Loucy (cell line): ENCODE measurements around the gene PCCB.

ENCODE experiments used
- H2AFZ ChIP-seq: fragments of 200-600 bp; sonication (generic); 2 replicates; pipeline ENCODE4 v1.6.0; 2016; ENCODE audit warnings: antibody characterized with exemption, mild to moderate bottlenecking, low read length, moderate library complexity
- H3F3A ChIP-seq: fragments of 200-600 bp; 2 replicates; pipeline ENCODE4 v1.6.0; 2016; ENCODE audit warnings: antibody characterized with exemption, low read depth, mild to moderate bottlenecking
- H3K27me3 ChIP-seq: fragments of 200-600 bp; sonication (generic); 2 replicates; pipeline ENCODE4 v1.6.1; 2014; ENCODE audit warnings: low read length, mild to moderate bottlenecking; ENCODE audit not compliant: insufficient read depth, poor library complexity, severe bottlenecking
- H3K36me3 ChIP-seq: fragments of 200-600 bp; sonication (generic); 2 replicates; pipeline ENCODE4 v1.6.1; 2016; ENCODE audit warnings: low read length; ENCODE audit not compliant: insufficient read depth
- H3K4me1 ChIP-seq: fragments of 200-600 bp; sonication (generic); 2 replicates; pipeline ENCODE4 v1.5.1; 2014; ENCODE audit warnings: low read length, mild to moderate bottlenecking; ENCODE audit not compliant: insufficient read depth, poor library complexity, severe bottlenecking
- H3K4me2 ChIP-seq: fragments of 200-600 bp; sonication (generic); 2 replicates; pipeline ENCODE4 v1.6.0; 2014; ENCODE audit warnings: antibody characterized with exemption, low read length, low read depth, mild to moderate bottlenecking; ENCODE audit not compliant: poor library complexity, severe bottlenecking
- H3K4me3 ChIP-seq: fragments of 200-600 bp; sonication (generic); 2 replicates; pipeline ENCODE4 v1.5.1; 2014; ENCODE audit warnings: low read length, mild to moderate bottlenecking, mixed read lengths; ENCODE audit not compliant: poor library complexity, severe bottlenecking
- H3K79me2 ChIP-seq: fragments of 200-600 bp; sonication (generic); 2 replicates; pipeline ENCODE4 v1.6.1; 2014; ENCODE audit warnings: low read length; ENCODE audit not compliant: insufficient read depth
- H3K9ac ChIP-seq: fragments of 200-600 bp; sonication (generic); 2 replicates; pipeline ENCODE4 v1.6.0; 2014; ENCODE audit warnings: mild to moderate bottlenecking, low read depth, low read length, moderate library complexity; ENCODE audit not compliant: poor library complexity, severe bottlenecking
- H3K9me2 ChIP-seq: fragments of 200-600 bp; sonication (generic); replicated peaks from 2 replicates; pipeline ENCODE4 v1.6.1; 2016; ENCODE audit warnings: low read depth, low read length, mixed read lengths
- H3K9me3 ChIP-seq: fragments of 200-600 bp; sonication (generic); 2 replicates; pipeline ENCODE4 v1.6.1; 2014; ENCODE audit warnings: mild to moderate bottlenecking, antibody characterized with exemption, low read length, low read depth; ENCODE audit not compliant: insufficient read depth
- H4K20me1 ChIP-seq: fragments of 200-600 bp; sonication (generic); 2 replicates; pipeline ENCODE4 v1.6.0; 2014; ENCODE audit warnings: antibody characterized with exemption, low read length, mild to moderate bottlenecking; ENCODE audit not compliant: insufficient read depth, poor library complexity, severe bottlenecking
- EZH2phosphoT487 ChIP-seq: fragments of 200-600 bp; IDR thresholded peaks from 2 replicates; pipeline ENCODE4 v1.6.1; 2018; ENCODE audit warnings: antibody characterized with exemption, mild to moderate bottlenecking, moderate library complexity, borderline replicate concordance
- TF ChIP-seq, protein P1 (sequence below): fragments of 200-600 bp; sonication (generic); conservative IDR thresholded peaks from 2 replicates; pipeline ENCODE4 v1.5.1; 2014; ENCODE audit warnings: mild to moderate bottlenecking, antibody characterized with exemption, low read length

PCCB gene

DNA sequence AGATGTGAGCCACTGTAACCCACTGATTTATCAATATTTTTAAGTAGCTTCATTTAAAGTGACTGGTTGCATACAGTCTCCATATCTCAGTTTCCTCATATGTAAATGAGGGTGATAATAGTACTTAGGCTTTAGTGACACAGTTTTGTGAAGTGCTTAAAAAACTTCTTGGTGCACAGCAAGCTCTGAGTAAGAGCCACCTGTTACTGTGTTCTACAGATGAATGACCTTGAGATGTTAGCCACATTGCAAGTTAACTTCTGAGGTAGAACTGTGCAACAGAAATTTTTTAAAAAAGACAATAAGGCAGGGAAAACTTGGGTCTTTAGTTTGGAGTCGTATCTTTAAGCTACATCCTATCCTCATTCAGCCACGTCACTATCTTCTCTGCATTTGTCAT lies 43.1 kb downstream of the PCCB start:
- Histone ChIP-seq H3K9ac (no peak overlapping the region), H3K36me3 (peaks cover 42% of the 10 kb centered on the region; the same call in 1 of the 2 replicates), H4K20me1 (no peaks in the 10 kb centered on the region), H3K79me2 (no peaks in the 10 kb centered on the region), H3K9me2 (no peaks in the 10 kb centered on the region), H2AFZ (no peak overlapping the region), H3K4me1 (no peaks in the 10 kb centered on the region), H3K4me2 (no peak overlapping the region), H3K27me3 (no peaks in the 10 kb centered on the region), H3K9me3 (no peaks in the 10 kb centered on the region), H3K4me3 (no peak overlapping the region), H3F3A (no peaks in the 10 kb centered on the region)
- TF ChIP-seq, protein P1, sequence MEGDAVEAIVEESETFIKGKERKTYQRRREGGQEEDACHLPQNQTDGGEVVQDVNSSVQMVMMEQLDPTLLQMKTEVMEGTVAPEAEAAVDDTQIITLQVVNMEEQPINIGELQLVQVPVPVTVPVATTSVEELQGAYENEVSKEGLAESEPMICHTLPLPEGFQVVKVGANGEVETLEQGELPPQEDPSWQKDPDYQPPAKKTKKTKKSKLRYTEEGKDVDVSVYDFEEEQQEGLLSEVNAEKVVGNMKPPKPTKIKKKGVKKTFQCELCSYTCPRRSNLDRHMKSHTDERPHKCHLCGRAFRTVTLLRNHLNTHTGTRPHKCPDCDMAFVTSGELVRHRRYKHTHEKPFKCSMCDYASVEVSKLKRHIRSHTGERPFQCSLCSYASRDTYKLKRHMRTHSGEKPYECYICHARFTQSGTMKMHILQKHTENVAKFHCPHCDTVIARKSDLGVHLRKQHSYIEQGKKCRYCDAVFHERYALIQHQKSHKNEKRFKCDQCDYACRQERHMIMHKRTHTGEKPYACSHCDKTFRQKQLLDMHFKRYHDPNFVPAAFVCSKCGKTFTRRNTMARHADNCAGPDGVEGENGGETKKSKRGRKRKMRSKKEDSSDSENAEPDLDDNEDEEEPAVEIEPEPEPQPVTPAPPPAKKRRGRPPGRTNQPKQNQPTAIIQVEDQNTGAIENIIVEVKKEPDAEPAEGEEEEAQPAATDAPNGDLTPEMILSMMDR: no peak
- TF ChIP-seq EZH2phosphoT487: no peak

DNA sequence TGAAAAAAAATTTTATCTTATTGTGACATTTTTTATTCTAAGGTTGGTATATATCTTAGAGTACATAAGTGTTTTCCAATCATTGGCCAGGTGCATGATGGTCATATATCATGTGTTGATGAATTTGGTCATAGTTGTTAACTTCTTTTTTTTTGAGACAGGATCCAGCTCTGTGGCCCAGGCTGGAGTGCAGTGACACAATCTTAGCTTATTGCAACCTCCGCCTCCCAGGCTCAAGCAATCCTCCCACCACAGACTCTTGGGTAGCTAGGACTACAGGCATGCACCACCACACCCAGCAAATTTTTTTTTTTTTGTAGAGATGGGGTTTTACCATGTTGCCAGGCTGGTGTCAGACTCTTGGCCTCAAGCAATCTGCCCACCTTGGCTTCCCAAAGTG lies 44.0 kb downstream of the PCCB start:
- TF ChIP-seq, protein P1: no peak
- no peak for TF ChIP-seq EZH2phosphoT487
- Histone ChIP-seq H4K20me1 (no peaks in the 10 kb centered on the region), H3F3A (no peaks in the 10 kb centered on the region; the same call in 1 of the 2 replicates), H3K27me3 (no peaks in the 10 kb centered on the region), H3K9me2 (no peaks in the 10 kb centered on the region), H3K4me3 (no peak overlapping the region), H3K4me2 (no peak overlapping the region), H2AFZ (no peak overlapping the region), H3K79me2 (no peaks in the 10 kb centered on the region), H3K36me3 (peaks cover 51% of the 10 kb centered on the region; the same call in 1 of the 2 replicates), H3K9me3 (no peaks in the 10 kb centered on the region), H3K9ac (no peak overlapping the region), H3K4me1 (no peaks in the 10 kb centered on the region)

DNA sequence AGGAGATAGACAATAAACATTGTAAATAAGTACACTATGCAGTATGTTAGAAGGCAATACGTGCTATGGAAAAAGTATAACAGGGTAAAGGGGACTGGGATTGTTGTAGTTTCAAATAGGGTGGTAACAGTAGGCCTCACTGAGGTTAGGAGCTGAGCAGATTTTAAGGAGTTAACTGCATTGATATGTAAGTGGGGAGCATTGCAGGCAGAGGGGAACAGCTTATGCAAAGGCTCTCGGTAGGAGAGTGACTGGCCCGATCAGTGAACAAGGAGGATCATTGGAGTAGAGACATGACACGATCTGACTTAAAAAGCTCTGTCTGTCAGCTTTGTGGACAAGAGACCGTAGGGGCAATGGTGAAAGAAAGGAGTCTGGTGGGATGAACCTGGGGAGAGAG lies 46.8 kb downstream of the PCCB start:
- Histone ChIP-seq H3F3A (no peaks in the 10 kb centered on the region; the same call in 1 of the 2 replicates), H3K9ac (no peak overlapping the region), H2AFZ (no peak overlapping the region), H3K9me3 (no peaks in the 10 kb centered on the region), H3K79me2 (no peaks in the 10 kb centered on the region), H3K4me2 (no peak overlapping the region), H4K20me1 (no peaks in the 10 kb centered on the region), H3K4me3 (no peak overlapping the region), H3K36me3 (peaks cover 77% of the 10 kb centered on the region; the same call in 1 of the 2 replicates), H3K9me2 (no peaks in the 10 kb centered on the region), H3K27me3 (no peaks in the 10 kb centered on the region), H3K4me1 (no peaks in the 10 kb centered on the region)
- no peak for TF ChIP-seq EZH2phosphoT487
- TF ChIP-seq, protein P1: no peak
